Natural killer cell (primary cell): Measurements from ENCODE around the gene PIK3C2G. TPM values are rescaled to one million over a fixed set of nuclear protein-coding genes. Genes with fewer than 3 reads are reported as not detected.
A peak's percentile ranks its signal among the peaks of the same experiment; 100 is the strongest.
"Not testable (repeated sequence)": the region's sequence is repeated elsewhere in the genome, so short reads cannot be mapped to it uniquely, and the experiment has no call there.

Experiments
- ATAC-seq, 3 donors: fragments of 150-1000 bp in 2 of 3; fragments of 200-7000 bp in 1 of 3; cut with Tn5 transposase; 1 replicate in 1 of 3; 2 replicates in 2 of 3; pipeline ENCODE4 v1.10.0; 2021; ENCODE audit warnings: mild to moderate bottlenecking in 2 of 3, moderate library complexity in 2 of 3
- DNase-seq, 2 donors: peaks; one replicate each; pipeline versions ENCODE4 v3.0.0 to v3.0.0-alpha.2; 2013 to 2021; ENCODE audit warnings: mixed read lengths in 1 of 2
- H3K27ac ChIP-seq: one replicate; pipeline ENCODE4 v1.5.1; 2013; ENCODE audit warnings: mild to moderate bottlenecking, low read length
- H3K27me3 ChIP-seq: one replicate; pipeline ENCODE4 v1.6.1; 2013; ENCODE audit warnings: low read length; ENCODE audit not compliant: control insufficient read depth, insufficient read depth
- H3K36me3 ChIP-seq: one replicate; pipeline ENCODE4 v1.6.1; 2013; ENCODE audit warnings: low read length; ENCODE audit not compliant: control insufficient read depth, insufficient read depth
- H3K4me1 ChIP-seq: one replicate; pipeline ENCODE4 v1.6.1; 2013; ENCODE audit warnings: low read length; ENCODE audit not compliant: control insufficient read depth, insufficient read depth
- H3K4me3 ChIP-seq: one replicate; pipeline ENCODE4 v1.5.1; 2013; ENCODE audit warnings: low read length
- H3K9me3 ChIP-seq: one replicate; pipeline ENCODE4 v1.6.1; 2013; ENCODE audit warnings: low read length; ENCODE audit not compliant: control insufficient read depth, insufficient read depth
- H3K27ac Mint-ChIP-seq, 2 donors: one replicate each; pipeline ENCODE4 v1.8.0; 2022; ENCODE audit warnings: mild to moderate bottlenecking in 2 of 2, mixed read lengths in 2 of 2, moderate library complexity in 1 of 2
- H3K27me3 Mint-ChIP-seq, 2 donors: one replicate each; pipeline ENCODE4 v1.8.0; 2022; ENCODE audit warnings: low read depth in 2 of 2, mixed read lengths in 2 of 2
- H3K36me3 Mint-ChIP-seq: one replicate; pipeline ENCODE4 v1.8.0; 2022; ENCODE audit warnings: mixed read lengths
- H3K4me1 Mint-ChIP-seq, 2 donors: one replicate each; pipeline ENCODE4 v1.8.0; 2022; ENCODE audit warnings: mixed read lengths in 2 of 2
- H3K4me3 Mint-ChIP-seq: one replicate; pipeline ENCODE4 v1.8.0; 2022; ENCODE audit warnings: mild to moderate bottlenecking, moderate library complexity, mixed read lengths
- H3K9me3 Mint-ChIP-seq, 2 donors: one replicate each; pipeline ENCODE4 v1.8.0; 2022; ENCODE audit warnings: mixed read lengths in 2 of 2
- CTCF ChIP-seq: fragments of 200-600 bp; IDR thresholded peaks from one replicate; pipeline ENCODE4 v1.8.0; 2022; ENCODE audit warnings: antibody characterized with exemption
- WGBS: methylation state at CpG from one replicate; pipeline ENCODE4 v1.1.7; 2013; ENCODE audit warnings: missing lambda C conversion rate; ENCODE audit not compliant: insufficient coverage; 5-methylcytosine and 5-hydroxymethylcytosine counted together
- intact Hi-C: fragments of 100-400 bp; cut with micrococcal nuclease; formaldehyde crosslinking; loops from one replicate; pipeline ENCODE4 v1.14.2; 2022
- total RNA-seq, 4 donors: library from RNA; stranded (reverse); fragments of 120-200 nt in 1 of 4; gene quantifications; one replicate each; pipeline versions ENCODE4 v1.2.3 to v1.2.4, GENCODE V29; 2013 to 2022

PIK3C2G gene
- total RNA-seq, 3 donors from 2014 or later (not counting 1 experiment from before 2014, with no cell fraction given), result not detected

GRCh38 chr12:18246066-18246465 lies 15.3 kb upstream of the PIK3C2G start:
- ATAC-seq (no peak), DNase-seq (no peak)
- H3K27ac Mint-ChIP-seq, result no peak overlapping the region
- no peaks in the 10 kb centered on the region for H3K4me1 ChIP-seq
- intact Hi-C loops, result no loop called here
- H3K4me3 ChIP-seq, result no peak overlapping the region
- no peaks in the 10 kb centered on the region for H3K36me3 ChIP-seq
- H3K27me3 Mint-ChIP-seq, result no peaks in the 10 kb centered on the region
- H3K9me3 Mint-ChIP-seq, result peaks cover 3 to 5% of the 10 kb centered on the region in 2 donors
- H3K27ac ChIP-seq, result no peak overlapping the region
- H3K9me3 ChIP-seq, result no peaks in the 10 kb centered on the region
- no peaks in the 10 kb centered on the region for H3K27me3 ChIP-seq
- no peak for TF ChIP-seq CTCF
- H3K36me3 Mint-ChIP-seq, result no peaks in the 10 kb centered on the region
- H3K4me1 Mint-ChIP-seq, result no peaks in the 10 kb centered on the region
- no peak overlapping the region for H3K4me3 Mint-ChIP-seq
- 67% methylated on average over 1 of the region's 1 CpG for WGBS

- no peaks in the 10 kb centered on the region for H3K4me1 Mint-ChIP-seq
- no peaks in the 10 kb centered on the region for H3K9me3 ChIP-seq
- WGBS, result 3% methylated on average over 3 of the region's 6 CpGs
These were observed 10.9 kb upstream of the PIK3C2G start for GRCh38 chr12:18250313-18250916.

GRCh38 chr12:18254081-18254480 lies 7.2 kb upstream of the PIK3C2G start:
- no peaks in the 10 kb centered on the region for H3K4me1 ChIP-seq
- Mint-ChIP-seq H3K27ac (no peak overlapping the region), H3K36me3 (no peaks in the 10 kb centered on the region), H3K9me3 (peaks cover 7 to 8% of the 10 kb centered on the region in 2 donors), H3K27me3 (no peaks in the 10 kb centered on the region), H3K4me1 (no peaks in the 10 kb centered on the region), H3K4me3 (no peak overlapping the region)
- H3K27ac ChIP-seq, result no peak overlapping the region
- H3K9me3 ChIP-seq, result no peaks in the 10 kb centered on the region
- DNase-seq, result no peak
- H3K27me3 ChIP-seq, result no peaks in the 10 kb centered on the region
- no peak for ATAC-seq
- H3K36me3 ChIP-seq, result no peaks in the 10 kb centered on the region
- TF ChIP-seq CTCF, result no peak
- no CpG with 5 or more reads among the region's 1 CpG for WGBS
- H3K4me3 ChIP-seq, result no peak overlapping the region
- intact Hi-C loops, result loop anchor here (5.0 kb wide), 1 partner anchor 933 kb away; no protein-coding TSS in a partner anchor

More at GRCh38 chr12:18250313-18250916, 10.9 kb upstream of the PIK3C2G start:
- intact Hi-C loops, result loop anchor here (5.0 kb wide), 1 partner anchor 937 kb away; no protein-coding TSS in a partner anchor
- peak in 1 of 2 donors; percentile 10 for DNase-seq
- H3K4me1 ChIP-seq, result no peaks in the 10 kb centered on the region
- H3K27ac ChIP-seq, result no peak overlapping the region
- Mint-ChIP-seq H3K4me3 (no peak overlapping the region), H3K36me3 (no peaks in the 10 kb centered on the region), H3K27ac (no peak overlapping the region), H3K9me3 (peaks cover 3 to 5% of the 10 kb centered on the region in 2 donors), H3K27me3 (no peaks in the 10 kb centered on the region)
- no peak for ATAC-seq
- H3K36me3 ChIP-seq, result no peaks in the 10 kb centered on the region
- no peaks in the 10 kb centered on the region for H3K27me3 ChIP-seq
- no peak overlapping the region for H3K4me3 ChIP-seq
- TF ChIP-seq CTCF, result no peak

GRCh38 chr12:18255004-18255403 lies 6.3 kb upstream of the PIK3C2G start:
- H3K27ac Mint-ChIP-seq, H3K4me1 Mint-ChIP-seq, H3K4me3 Mint-ChIP-seq, H3K4me3 ChIP-seq, H3K27ac ChIP-seq, intact Hi-C loops, H3K9me3 ChIP-seq, DNase-seq, H3K27me3 Mint-ChIP-seq, H3K4me1 ChIP-seq, H3K36me3 ChIP-seq, H3K9me3 Mint-ChIP-seq, ATAC-seq, H3K36me3 Mint-ChIP-seq, H3K27me3 ChIP-seq: not testable (repeated sequence)
- 80% methylated on average over 2 of the region's 6 CpGs for WGBS
